ENCODE results near the gene TSBP1.
"Not testable (repeated sequence)": the region's sequence is repeated elsewhere in the genome, so short reads cannot be mapped to it uniquely, and the experiment has no call there.

Gene TSBP1

DNA sequence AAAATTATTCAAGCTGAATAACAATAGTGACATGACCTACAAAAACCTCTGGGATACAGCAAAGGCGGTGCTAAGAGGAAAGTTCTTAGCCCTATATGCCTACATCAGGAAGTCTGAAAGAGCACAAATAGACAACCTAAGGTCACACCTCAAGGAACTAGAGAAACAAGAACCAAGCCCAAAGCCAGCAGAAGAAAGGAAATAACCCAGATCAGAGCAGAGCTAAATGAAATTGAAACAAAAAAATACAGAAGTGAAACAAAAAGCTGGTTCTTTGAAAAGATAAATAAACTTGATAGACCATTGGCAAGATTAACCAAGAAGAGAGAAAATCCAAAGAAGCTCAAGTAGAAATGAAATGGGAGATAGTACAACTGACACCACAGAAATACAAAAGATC is 100.3 kb downstream of the TSBP1 start:
- H3K27ac ChIP-seq, result no peak overlapping the region
- no peaks in the 10 kb centered on the region for H3K36me3 ChIP-seq
- H3K4me3 ChIP-seq (ENCODE audit: low read depth in 1 of 2, low read length in 1 of 2), result no peak overlapping the region
- no peaks in the 10 kb centered on the region for H3K4me1 ChIP-seq (ENCODE audit: control insufficient read depth in 1 of 2, insufficient read depth in 1 of 2, low read depth in 1 of 2, low read length in 1 of 2)
- no peaks in the 10 kb centered on the region for H3K9me3 ChIP-seq
- TF ChIP-seq, protein P1, sequence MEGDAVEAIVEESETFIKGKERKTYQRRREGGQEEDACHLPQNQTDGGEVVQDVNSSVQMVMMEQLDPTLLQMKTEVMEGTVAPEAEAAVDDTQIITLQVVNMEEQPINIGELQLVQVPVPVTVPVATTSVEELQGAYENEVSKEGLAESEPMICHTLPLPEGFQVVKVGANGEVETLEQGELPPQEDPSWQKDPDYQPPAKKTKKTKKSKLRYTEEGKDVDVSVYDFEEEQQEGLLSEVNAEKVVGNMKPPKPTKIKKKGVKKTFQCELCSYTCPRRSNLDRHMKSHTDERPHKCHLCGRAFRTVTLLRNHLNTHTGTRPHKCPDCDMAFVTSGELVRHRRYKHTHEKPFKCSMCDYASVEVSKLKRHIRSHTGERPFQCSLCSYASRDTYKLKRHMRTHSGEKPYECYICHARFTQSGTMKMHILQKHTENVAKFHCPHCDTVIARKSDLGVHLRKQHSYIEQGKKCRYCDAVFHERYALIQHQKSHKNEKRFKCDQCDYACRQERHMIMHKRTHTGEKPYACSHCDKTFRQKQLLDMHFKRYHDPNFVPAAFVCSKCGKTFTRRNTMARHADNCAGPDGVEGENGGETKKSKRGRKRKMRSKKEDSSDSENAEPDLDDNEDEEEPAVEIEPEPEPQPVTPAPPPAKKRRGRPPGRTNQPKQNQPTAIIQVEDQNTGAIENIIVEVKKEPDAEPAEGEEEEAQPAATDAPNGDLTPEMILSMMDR (IDR thresholded peaks at IDR 0.05), result no peak
- no peaks in the 10 kb centered on the region for H3K27me3 ChIP-seq

DNA sequence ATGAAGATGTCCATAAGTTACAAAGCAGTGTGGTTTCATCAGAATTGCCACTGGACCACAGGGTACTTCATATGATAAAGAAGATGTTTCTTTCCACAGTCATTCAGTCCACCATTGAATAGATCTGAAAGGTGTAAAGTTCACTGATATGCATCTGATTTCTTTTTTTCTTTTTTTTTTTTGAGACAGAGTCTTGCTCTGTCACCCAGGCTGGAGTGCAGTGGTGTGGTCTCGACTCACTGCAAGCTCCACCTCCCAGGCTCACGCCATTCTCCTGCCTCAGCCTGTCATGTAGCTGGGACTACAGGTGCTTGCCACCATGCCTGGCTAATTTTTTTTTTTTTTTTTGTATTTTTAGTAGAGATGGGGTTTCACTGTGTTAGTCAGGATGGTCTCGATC is 103.2 kb downstream of the TSBP1 start:
- not testable (repeated sequence) for H3K36me3 ChIP-seq; H3K27me3 ChIP-seq; H3K4me3 ChIP-seq (ENCODE audit: low read depth in 1 of 2, low read length in 1 of 2); H3K9me3 ChIP-seq; H3K4me1 ChIP-seq (ENCODE audit: control insufficient read depth in 1 of 2, insufficient read depth in 1 of 2, low read depth in 1 of 2, low read length in 1 of 2); H3K27ac ChIP-seq

DNA sequence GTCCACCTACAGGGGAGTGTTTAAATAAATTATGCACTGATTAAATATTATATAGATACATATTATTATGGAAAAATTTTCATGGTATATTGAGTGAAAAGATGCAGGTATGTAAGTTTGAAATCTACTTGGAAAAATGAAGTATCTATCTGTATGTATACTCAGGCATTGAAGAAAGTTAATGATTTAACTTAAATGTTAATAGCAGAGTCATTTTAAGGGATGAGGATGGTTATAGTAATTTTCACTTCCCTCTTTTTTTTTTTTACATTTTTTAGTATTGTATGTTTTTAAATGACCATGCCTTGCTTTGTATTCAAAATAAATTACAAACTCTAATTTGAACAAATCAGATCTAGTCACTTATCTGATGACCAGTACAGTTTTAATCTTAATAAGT is 104.7 kb downstream of the TSBP1 start:
- H3K27me3 ChIP-seq, result no peaks in the 10 kb centered on the region
- no peaks in the 10 kb centered on the region for H3K36me3 ChIP-seq
- TF ChIP-seq, protein P1 (IDR thresholded peaks at IDR 0.05), result no peak
- H3K27ac ChIP-seq, result no peak overlapping the region
- no peak overlapping the region for H3K4me3 ChIP-seq (ENCODE audit: low read depth in 1 of 2, low read length in 1 of 2)
- no peaks in the 10 kb centered on the region for H3K4me1 ChIP-seq (ENCODE audit: control insufficient read depth in 1 of 2, insufficient read depth in 1 of 2, low read depth in 1 of 2, low read length in 1 of 2)
- no peaks in the 10 kb centered on the region for H3K9me3 ChIP-seq

DNA sequence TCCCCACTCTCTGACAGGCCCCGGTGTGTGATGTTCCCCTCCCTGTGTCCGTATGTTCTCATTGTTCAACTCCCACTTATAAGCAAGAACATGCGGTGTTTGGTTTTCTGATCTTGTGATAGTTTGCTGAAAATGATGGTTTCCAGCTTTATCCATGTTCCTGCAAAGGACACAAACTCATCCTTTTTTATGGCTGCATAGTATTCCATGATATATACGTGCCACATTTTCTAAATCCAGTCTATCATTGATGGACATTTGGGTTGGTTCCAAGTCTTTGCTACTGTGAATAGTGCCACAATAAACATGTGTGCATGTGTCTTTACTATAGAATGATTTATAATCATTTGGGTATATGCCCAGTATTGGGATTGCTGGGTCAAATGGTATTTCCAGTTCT is 114.4 kb downstream of the TSBP1 start:
- not testable (repeated sequence) for H3K36me3 ChIP-seq; H3K27ac ChIP-seq; H3K4me1 ChIP-seq (ENCODE audit: control insufficient read depth in 1 of 2, insufficient read depth in 1 of 2, low read depth in 1 of 2, low read length in 1 of 2); H3K9me3 ChIP-seq; H3K4me3 ChIP-seq (ENCODE audit: low read depth in 1 of 2, low read length in 1 of 2)
- H3K27me3 ChIP-seq, result peaks cover 32% of the 10 kb centered on the region

DNA sequence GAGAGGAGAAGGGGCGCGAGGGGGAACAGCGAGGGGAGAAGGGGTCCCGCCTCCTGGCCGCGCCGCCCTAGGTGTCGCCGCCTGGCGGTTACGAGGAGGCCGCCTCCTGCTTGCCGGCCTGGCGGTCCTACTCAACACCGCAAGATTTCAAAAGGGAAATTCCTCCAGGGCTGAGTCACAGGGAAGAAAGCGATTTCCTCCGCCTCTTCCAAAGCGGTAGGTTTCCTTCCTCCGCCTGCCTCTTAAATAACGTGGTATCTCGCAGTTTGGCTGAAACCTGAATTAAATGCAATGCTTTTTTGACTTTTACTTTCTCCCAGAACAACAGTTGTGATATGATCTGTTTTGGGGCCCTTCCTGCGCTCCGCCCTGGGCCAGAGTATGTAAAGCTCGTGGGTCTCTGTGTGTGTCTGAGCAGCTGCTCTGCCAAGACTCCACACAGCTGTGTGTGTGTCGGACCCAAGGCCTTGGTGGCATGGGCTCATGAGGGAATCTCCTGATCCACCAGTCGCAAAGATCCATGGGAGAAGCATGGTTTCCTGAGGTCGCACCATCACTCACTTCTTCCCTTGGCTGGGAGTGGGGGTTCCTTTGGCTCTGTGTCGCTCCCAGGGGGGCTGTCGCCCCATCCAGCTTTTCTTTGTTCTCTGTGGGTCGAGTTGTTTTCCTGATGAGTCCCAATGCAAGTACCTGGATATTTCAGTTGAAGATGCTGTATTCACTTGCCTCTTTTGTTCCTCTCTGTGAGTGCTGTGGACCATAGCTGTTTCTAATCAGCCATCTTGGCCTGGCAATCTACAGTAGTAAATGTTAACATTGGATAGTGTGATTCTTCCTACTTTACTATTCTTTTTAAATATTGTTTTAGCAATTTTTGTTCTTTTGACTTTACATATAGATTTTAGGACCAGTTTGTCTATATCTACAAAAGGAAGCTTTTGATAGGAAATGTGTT is 116.2 kb downstream of the TSBP1 start:
- no peak overlapping the region for H3K4me3 ChIP-seq (ENCODE audit: low read depth in 1 of 2, low read length in 1 of 2)
- no peak overlapping the region for H3K27ac ChIP-seq
- no peaks in the 10 kb centered on the region for H3K36me3 ChIP-seq

DNA sequence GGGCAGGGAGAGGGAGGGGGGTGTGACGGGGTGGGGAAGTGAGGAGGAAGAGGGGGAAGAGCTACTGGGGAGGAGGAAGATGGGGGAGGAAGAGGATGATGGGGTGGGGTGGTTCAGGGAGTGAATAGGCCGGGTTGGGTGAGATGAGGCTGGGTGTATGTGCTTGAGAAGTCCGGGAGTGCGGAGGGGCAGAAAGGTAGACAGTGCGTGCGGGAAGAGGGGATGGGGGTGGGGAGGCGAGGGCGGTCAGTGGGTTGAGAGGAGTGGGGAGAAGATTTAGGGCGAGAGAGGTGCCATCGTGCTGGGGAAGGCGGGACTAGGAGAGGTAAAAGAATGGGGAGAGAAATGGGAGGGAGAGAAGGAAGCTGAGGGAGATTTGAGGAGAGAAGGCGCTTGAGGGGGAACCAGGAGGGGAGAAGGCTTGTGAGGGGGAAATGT is 116.9 kb downstream of the TSBP1 start:
- H3K9me3 ChIP-seq, result no peaks in the 10 kb centered on the region
- TF ChIP-seq, protein P1 (IDR thresholded peaks at IDR 0.05), result no peak
- H3K4me1 ChIP-seq (ENCODE audit: control insufficient read depth in 1 of 2, insufficient read depth in 1 of 2, low read depth in 1 of 2, low read length in 1 of 2), result peaks cover 3 to 6% of the 10 kb centered on the region in 2 experiments
- H3K27ac ChIP-seq, result no peak overlapping the region
- H3K27me3 ChIP-seq, result peaks cover 32% of the 10 kb centered on the region
- no peak overlapping the region for H3K4me3 ChIP-seq (ENCODE audit: low read depth in 1 of 2, low read length in 1 of 2)
- H3K36me3 ChIP-seq, result no peaks in the 10 kb centered on the region

More for the DNA sequence above, 116.2 kb downstream of the TSBP1 start:
- TF ChIP-seq, protein P1 (IDR thresholded peaks at IDR 0.05), result no peak
- Histone ChIP-seq H3K9me3 (no peaks in the 10 kb centered on the region), H3K4me1 (ENCODE audit: control insufficient read depth in 1 of 2, insufficient read depth in 1 of 2, low read depth in 1 of 2, low read length in 1 of 2) (peaks cover 3 to 6% of the 10 kb centered on the region in 2 experiments), H3K27me3 (peaks cover 32% of the 10 kb centered on the region)

Measured in neutrophil (primary cell).